NCI-H1105 treated with DMSO at 0.1 percent for 48 hours (cell line): ENCODE measurements around the gene ASIC1.
A peak's percentile ranks its signal among the peaks of the same experiment; 100 is the strongest.
"Not testable (repeated sequence)": the region's sequence is repeated elsewhere in the genome, so short reads cannot be mapped to it uniquely, and the experiment has no call there.

Experiments
- DNase-seq: peaks from one replicate; lab custom pipeline; 2025; lab: John Stamatoyannopoulos, UW

ASIC1 gene

GRCh38 chr12:50061946-50062686, 4.7 kb downstream of the ASIC1 start:
- no peak for DNase-seq

- no peak for DNase-seq
Measured at GRCh38 chr12:50062728-50063460, 5.5 kb downstream of the ASIC1 start.

- DNase-seq = no peak
Measured at GRCh38 chr12:50065726-50066310, 8.4 kb downstream of the ASIC1 start.

- no peak for DNase-seq
Measured at GRCh38 chr12:50066402-50066801, 9.0 kb downstream of the ASIC1 start.

- DNase-seq = no peak
Measured at GRCh38 chr12:50069069-50069468, 11.7 kb downstream of the ASIC1 start.

GRCh38 chr12:50069539-50069938, 12.1 kb downstream of the ASIC1 start:
- DNase-seq = no peak

- peak; percentile 34 for DNase-seq
Measured at GRCh38 chr12:50070314-50071060, 13.1 kb downstream of the ASIC1 start.

GRCh38 chr12:50072198-50072907, 15.0 kb downstream of the ASIC1 start:
- no peak for DNase-seq

- no peak for DNase-seq
Measured at GRCh38 chr12:50073206-50073605, 15.8 kb downstream of the ASIC1 start.

GRCh38 chr12:50073712-50074111, 16.3 kb downstream of the ASIC1 start:
- DNase-seq = no peak

GRCh38 chr12:50074936-50075807, 17.8 kb downstream of the ASIC1 start:
- DNase-seq = peak; percentile 44

- no peak for DNase-seq
Measured at GRCh38 chr12:50075808-50076170, 18.4 kb downstream of the ASIC1 start.

GRCh38 chr12:50077099-50077498, 19.7 kb downstream of the ASIC1 start:
- DNase-seq = no peak

GRCh38 chr12:50078281-50078680, 20.9 kb downstream of the ASIC1 start:
- no peak for DNase-seq

GRCh38 chr12:50079771-50080170, 22.4 kb downstream of the ASIC1 start:
- no peak for DNase-seq

- no peak for DNase-seq
Measured at GRCh38 chr12:50081096-50081808, 23.9 kb downstream of the ASIC1 start.

GRCh38 chr12:50082644-50083043, 25.2 kb downstream of the ASIC1 start:
- no peak for DNase-seq

- DNase-seq = no peak
Measured at GRCh38 chr12:50083301-50083700, 25.9 kb downstream of the ASIC1 start.

GRCh38 chr12:50084409-50084774, 27.0 kb downstream of the ASIC1 start:
- DNase-seq = not testable (repeated sequence)
